ENCODE results near the gene DMPK.

DNA sequence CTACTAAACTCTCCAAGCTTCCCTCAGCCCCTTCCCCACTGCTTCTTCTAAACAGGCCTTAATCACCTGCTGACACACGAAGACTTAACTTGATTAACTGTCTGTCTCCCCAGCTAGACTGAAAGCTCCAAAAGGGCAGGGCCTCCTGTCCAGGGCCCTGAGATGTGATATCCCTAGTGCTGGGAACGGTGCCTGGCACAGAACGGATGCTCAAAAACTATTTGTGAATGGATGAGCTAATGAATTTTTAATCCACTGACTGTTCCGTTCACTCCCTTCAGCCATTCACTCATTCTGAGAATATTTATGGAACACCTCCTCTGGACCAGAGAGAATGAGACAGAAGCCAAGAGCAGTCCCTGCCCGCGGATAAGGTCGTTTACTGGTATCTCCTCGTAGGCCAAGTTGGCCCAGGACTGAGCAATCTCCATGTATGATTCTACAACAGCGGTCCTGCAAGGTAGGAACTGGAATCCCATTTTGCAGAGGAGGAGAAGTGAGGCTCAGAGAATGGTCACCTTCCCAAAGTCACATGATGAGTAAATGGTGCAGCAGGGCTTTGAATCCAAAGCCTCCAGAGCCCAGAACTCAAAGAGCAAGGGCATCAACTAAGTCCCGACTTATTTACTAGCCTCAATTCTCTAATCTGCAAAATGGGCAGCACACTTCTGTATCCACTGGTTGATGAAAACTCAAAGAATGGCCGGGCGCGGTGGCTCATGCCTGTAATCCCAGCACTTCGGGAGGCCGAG, 6.9 kb upstream of the DMPK start:
- TF ChIP-seq, protein P1, sequence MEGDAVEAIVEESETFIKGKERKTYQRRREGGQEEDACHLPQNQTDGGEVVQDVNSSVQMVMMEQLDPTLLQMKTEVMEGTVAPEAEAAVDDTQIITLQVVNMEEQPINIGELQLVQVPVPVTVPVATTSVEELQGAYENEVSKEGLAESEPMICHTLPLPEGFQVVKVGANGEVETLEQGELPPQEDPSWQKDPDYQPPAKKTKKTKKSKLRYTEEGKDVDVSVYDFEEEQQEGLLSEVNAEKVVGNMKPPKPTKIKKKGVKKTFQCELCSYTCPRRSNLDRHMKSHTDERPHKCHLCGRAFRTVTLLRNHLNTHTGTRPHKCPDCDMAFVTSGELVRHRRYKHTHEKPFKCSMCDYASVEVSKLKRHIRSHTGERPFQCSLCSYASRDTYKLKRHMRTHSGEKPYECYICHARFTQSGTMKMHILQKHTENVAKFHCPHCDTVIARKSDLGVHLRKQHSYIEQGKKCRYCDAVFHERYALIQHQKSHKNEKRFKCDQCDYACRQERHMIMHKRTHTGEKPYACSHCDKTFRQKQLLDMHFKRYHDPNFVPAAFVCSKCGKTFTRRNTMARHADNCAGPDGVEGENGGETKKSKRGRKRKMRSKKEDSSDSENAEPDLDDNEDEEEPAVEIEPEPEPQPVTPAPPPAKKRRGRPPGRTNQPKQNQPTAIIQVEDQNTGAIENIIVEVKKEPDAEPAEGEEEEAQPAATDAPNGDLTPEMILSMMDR (conservative IDR thresholded peaks at IDR 0.05; ENCODE audit: low read depth, low read length): no peak
- TF ChIP-seq EZH2phosphoT487 (IDR thresholded peaks at IDR 0.05; ENCODE audit: borderline replicate concordance, low read length) (no peak), EZH2 (IDR thresholded peaks at IDR 0.05; ENCODE audit: low read length, unreplicated experiment) (no peak)

All from PC-3 (cell line).